Vagina (tissue), 2 donors: Measurements from ENCODE around the gene PRM1. TPM values are rescaled to one million over a fixed set of nuclear protein-coding genes. Genes with fewer than 3 reads are reported as not detected.

Experiments used
- DNase-seq, 2 donors: peaks; one replicate each; pipeline ENCODE4 v3.0.0-alpha.2; 2017; ENCODE audit errors: extremely low spot score in 2 of 2
- H3K27ac ChIP-seq: fragments of 200-600 bp; sonication (generic); one replicate; pipeline ENCODE4 v1.5.1; 2019
- H3K27me3 ChIP-seq: fragments of 200-600 bp; sonication (generic); one replicate; pipeline ENCODE4 v1.5.1; 2019
- H3K36me3 ChIP-seq, 2 donors: fragments of 200-600 bp; sonication (generic); one replicate each; pipeline ENCODE4 v1.5.1; 2017 to 2019
- H3K4me1 ChIP-seq: fragments of 200-600 bp; sonication (generic); one replicate; pipeline ENCODE4 v1.5.1; 2019
- H3K4me3 ChIP-seq, 2 donors: fragments of 200-600 bp; sonication (generic); 1 replicate in 1 of 2; 2 replicates in 1 of 2; pipeline ENCODE4 v1.5.1; 2016 to 2019
- H3K9me3 ChIP-seq: fragments of 200-600 bp; sonication (generic); one replicate; pipeline ENCODE4 v1.5.1; 2019
- CTCF ChIP-seq, 3 experiments: fragments of 450-650 bp in 2 of 3; fragments of 200-600 bp in 1 of 3; sonication (generic) in 1 of 3; IDR thresholded peaks; one replicate each; pipeline ENCODE4 v1.5.1; 2017 to 2019; ENCODE audit warnings: antibody characterized with exemption in 3 of 3, mild to moderate bottlenecking in 2 of 3, moderate library complexity in 2 of 3
- POLR2A ChIP-seq, 2 donors: fragments of 450-650 bp; IDR thresholded peaks; one replicate each; pipeline ENCODE4 v1.6.1; 2017; ENCODE audit warnings: antibody characterized with exemption in 2 of 2, mild to moderate bottlenecking in 2 of 2, moderate library complexity in 2 of 2
- POLR2AphosphoS5 ChIP-seq, 2 donors: sonication (generic); formaldehyde crosslinking; IDR thresholded peaks; one replicate each; pipeline ENCODE4 v1.9.0; 2017; ENCODE audit warnings: antibody characterized with exemption in 2 of 2, mild to moderate bottlenecking in 2 of 2, low read depth in 1 of 2; ENCODE audit not compliant: insufficient read depth in 1 of 2
- intact Hi-C: fragments of 100-400 bp; cut with DNase I; formaldehyde crosslinking; loops from one replicate; pipeline ENCODE4 v1.15.1; 2023
- total RNA-seq: library from RNA; depleted of rRNA; stranded (reverse); fragments of >200 nt; gene quantifications from one replicate; pipeline ENCODE4 v1.2.3, GENCODE V29; 2016

The PRM1 gene
- total RNA-seq, 1 donor from 2014 or later: not detected

DNA sequence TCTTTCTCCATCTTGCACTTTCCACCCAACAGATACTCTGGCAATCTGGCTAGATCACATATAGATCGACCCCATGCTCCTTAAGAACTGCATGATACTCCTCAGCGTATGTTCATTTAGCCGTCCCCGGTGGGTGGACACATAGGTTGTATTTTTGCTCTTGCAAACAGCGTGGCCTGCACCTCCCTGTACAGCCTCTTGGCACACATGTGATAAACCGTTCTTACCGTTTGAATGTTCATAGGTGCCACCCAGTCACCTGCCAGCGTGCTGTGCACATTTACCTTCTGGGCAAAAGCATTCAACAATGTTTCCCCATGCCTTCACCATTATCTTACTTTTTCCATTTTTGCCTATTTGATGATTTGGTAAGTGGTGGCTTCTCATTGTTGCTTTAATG, 18.2 kb downstream of the PRM1 start:
- H3K27me3 ChIP-seq: no peaks in the 10 kb centered on the region
- intact Hi-C loops: no loop called here
- H3K4me1 ChIP-seq: peaks cover 17% of the 10 kb centered on the region
- no peak overlapping the region for H3K27ac ChIP-seq
- no peak for DNase-seq
- H3K36me3 ChIP-seq: no peaks in the 10 kb centered on the region
- no peaks in the 10 kb centered on the region for H3K9me3 ChIP-seq
- H3K4me3 ChIP-seq: no peak overlapping the region
- TF ChIP-seq POLR2AphosphoS5 (IDR thresholded peaks at IDR 0.05; ENCODE audit: insufficient read depth in 1 of 2, low read depth in 1 of 2): no peak
- no peak for TF ChIP-seq POLR2A (IDR thresholded peaks at IDR 0.05)
- TF ChIP-seq CTCF (IDR thresholded peaks at IDR 0.05): no peak

- Histone ChIP-seq H3K36me3 (no peaks in the 10 kb centered on the region), H3K27ac (no peak overlapping the region), H3K4me3 (no peak overlapping the region), H3K27me3 (no peaks in the 10 kb centered on the region), H3K4me1 (peaks cover 29% of the 10 kb centered on the region), H3K9me3 (no peaks in the 10 kb centered on the region)
- intact Hi-C loops: no loop called here
- TF ChIP-seq POLR2A (IDR thresholded peaks at IDR 0.05) (no peak), POLR2AphosphoS5 (IDR thresholded peaks at IDR 0.05; ENCODE audit: insufficient read depth in 1 of 2, low read depth in 1 of 2) (no peak), CTCF (IDR thresholded peaks at IDR 0.05) (no peak)
- no peak for DNase-seq
Measured at GRCh38 chr16:11260596-11260966, 20.5 kb downstream of the PRM1 start.

DNA sequence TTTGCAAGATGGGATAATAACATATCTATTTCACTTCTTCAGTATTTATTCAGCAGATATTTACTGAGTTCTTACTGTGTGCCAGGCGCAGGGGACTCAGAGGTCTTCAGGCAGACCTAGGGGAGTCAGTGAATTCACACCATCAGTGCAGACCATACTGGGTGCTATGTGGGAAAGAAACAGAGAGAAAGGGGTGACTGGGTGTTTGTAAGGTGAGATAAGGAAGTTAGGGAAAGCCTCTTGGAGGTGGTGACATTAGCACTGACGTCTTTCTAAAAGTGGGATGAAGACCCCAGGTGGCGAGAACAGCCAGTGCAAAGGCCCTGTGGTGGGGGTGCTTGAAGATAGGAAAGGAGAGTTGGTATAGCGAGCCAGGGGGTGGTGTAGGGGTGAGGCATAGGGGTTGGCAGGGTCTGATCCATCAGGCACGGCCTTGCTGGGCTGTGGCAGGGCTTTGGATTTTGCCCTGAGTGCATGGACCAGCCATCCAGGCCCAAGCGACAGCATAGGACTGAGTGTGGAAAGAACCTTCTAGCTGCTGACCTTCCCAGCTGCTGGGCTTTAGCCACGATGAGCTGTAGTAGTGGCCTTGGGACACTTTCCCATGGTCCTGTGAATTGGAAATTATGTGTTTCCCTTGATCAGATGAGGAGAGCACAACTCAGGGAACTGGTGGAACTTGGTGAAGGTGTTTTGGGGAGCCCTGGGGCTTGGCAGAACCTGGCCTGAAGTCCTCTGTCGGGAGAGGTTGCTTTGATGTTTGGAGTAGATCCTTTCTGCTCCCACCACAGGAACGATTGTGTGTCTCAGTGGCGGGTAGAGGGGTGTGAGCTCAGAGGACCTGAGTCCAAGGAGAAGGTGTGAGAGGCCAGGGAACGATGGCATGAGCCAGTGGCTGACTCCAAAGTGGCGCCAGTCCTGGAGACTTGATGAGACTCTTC, 21.2 kb downstream of the PRM1 start:
- H3K36me3 ChIP-seq: no peaks in the 10 kb centered on the region
- no peak for DNase-seq
- H3K4me1 ChIP-seq: peaks cover 30% of the 10 kb centered on the region
- H3K27ac ChIP-seq: no peak overlapping the region
- H3K9me3 ChIP-seq: no peaks in the 10 kb centered on the region
- no peak overlapping the region for H3K4me3 ChIP-seq
- intact Hi-C loops: loop anchor here (5.0 to 10.0 kb wide), 2 partner anchors 97 to 705 kb away; no protein-coding TSS in a partner anchor
- H3K27me3 ChIP-seq: no peaks in the 10 kb centered on the region
- TF ChIP-seq POLR2AphosphoS5 (IDR thresholded peaks at IDR 0.05; ENCODE audit: insufficient read depth in 1 of 2, low read depth in 1 of 2): no peak
- TF ChIP-seq CTCF (IDR thresholded peaks at IDR 0.05): no peak
- no peak for TF ChIP-seq POLR2A (IDR thresholded peaks at IDR 0.05)

- peak overlapping the region; percentile 6 to 17 for H3K4me3 ChIP-seq
- peak in 1 of 2 donors; percentile 22 for TF ChIP-seq POLR2AphosphoS5 (IDR thresholded peaks at IDR 0.05; ENCODE audit: insufficient read depth in 1 of 2, low read depth in 1 of 2)
- TF ChIP-seq CTCF (IDR thresholded peaks at IDR 0.05): no peak
- no peaks in the 10 kb centered on the region for H3K27me3 ChIP-seq
- H3K27ac ChIP-seq: peak overlapping the region; percentile 59
- no peaks in the 10 kb centered on the region for H3K36me3 ChIP-seq
- no peak for DNase-seq
- H3K9me3 ChIP-seq: no peaks in the 10 kb centered on the region
- intact Hi-C loops: loop anchor here (5.0 to 10.0 kb wide), 2 partner anchors 98 to 704 kb away; no protein-coding TSS in a partner anchor
- peaks cover 41% of the 10 kb centered on the region for H3K4me1 ChIP-seq
Measured at GRCh38 chr16:11258553-11259492, 22.3 kb downstream of the PRM1 start.
